GM12891 (cell line): ENCODE measurements around the gene PRR7.

Experiments used
- PAX5 ChIP-seq: IDR thresholded peaks from 2 replicates; pipeline ENCODE4 v1.6.1; 2011; ENCODE audit warnings: low read length, moderate library complexity, mild to moderate bottlenecking; ENCODE audit not compliant: insufficient read depth, severe bottlenecking
- POLR2A ChIP-seq: IDR thresholded peaks from 2 replicates; pipeline ENCODE4 v1.6.1; 2011; ENCODE audit warnings: low read depth, low read length, control low read depth
- POLR2AphosphoS5 ChIP-seq: IDR thresholded peaks from 2 replicates; pipeline ENCODE4 v1.6.1; 2011; ENCODE audit warnings: low read depth, low read length, control low read depth
- POU2F2 ChIP-seq: IDR thresholded peaks from 2 replicates; pipeline ENCODE4 v1.6.1; 2011; ENCODE audit warnings: low read depth, mild to moderate bottlenecking, control low read depth, low read length, moderate library complexity
- SPI1 ChIP-seq: IDR thresholded peaks from 2 replicates; pipeline ENCODE4 v1.6.1; 2011; ENCODE audit warnings: low read depth, low read length, control low read depth
- TAF1 ChIP-seq: IDR thresholded peaks from 2 replicates; pipeline ENCODE4 v1.6.1; 2011; ENCODE audit warnings: low read depth, low read length, control low read depth

- TF ChIP-seq POU2F2 (no peak), POLR2A (peak; percentile 32; the same call in 1 of the 2 replicates), TAF1 (no peak), SPI1 (no peak), POLR2AphosphoS5 (0 out of 2 replicates have a peak, but pooled peaks have one; percentile 8), PAX5 (no peak)
These were observed 9.3 kb downstream of the PRR7 start for GRCh38 chr5:177455661-177456590.
